ENCODE results near the gene ACVR1.
"Not testable (repeated sequence)": the region's sequence is repeated elsewhere in the genome, so short reads cannot be mapped to it uniquely, and the experiment has no call there.

The ACVR1 gene

GRCh38 chr2:157887946-157888345 is 11.8 kb upstream of the ACVR1 start:
- DNase-seq (ENCODE audit: low read depth), result no peak
- H3K4me3 ChIP-seq (ENCODE audit: low read depth, low read length), result no peak overlapping the region
- TF ChIP-seq, protein P1, sequence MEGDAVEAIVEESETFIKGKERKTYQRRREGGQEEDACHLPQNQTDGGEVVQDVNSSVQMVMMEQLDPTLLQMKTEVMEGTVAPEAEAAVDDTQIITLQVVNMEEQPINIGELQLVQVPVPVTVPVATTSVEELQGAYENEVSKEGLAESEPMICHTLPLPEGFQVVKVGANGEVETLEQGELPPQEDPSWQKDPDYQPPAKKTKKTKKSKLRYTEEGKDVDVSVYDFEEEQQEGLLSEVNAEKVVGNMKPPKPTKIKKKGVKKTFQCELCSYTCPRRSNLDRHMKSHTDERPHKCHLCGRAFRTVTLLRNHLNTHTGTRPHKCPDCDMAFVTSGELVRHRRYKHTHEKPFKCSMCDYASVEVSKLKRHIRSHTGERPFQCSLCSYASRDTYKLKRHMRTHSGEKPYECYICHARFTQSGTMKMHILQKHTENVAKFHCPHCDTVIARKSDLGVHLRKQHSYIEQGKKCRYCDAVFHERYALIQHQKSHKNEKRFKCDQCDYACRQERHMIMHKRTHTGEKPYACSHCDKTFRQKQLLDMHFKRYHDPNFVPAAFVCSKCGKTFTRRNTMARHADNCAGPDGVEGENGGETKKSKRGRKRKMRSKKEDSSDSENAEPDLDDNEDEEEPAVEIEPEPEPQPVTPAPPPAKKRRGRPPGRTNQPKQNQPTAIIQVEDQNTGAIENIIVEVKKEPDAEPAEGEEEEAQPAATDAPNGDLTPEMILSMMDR (IDR thresholded peaks at IDR 0.05; ENCODE audit: control insufficient read depth, extremely low read depth, insufficient read depth), result no peak

DNA sequence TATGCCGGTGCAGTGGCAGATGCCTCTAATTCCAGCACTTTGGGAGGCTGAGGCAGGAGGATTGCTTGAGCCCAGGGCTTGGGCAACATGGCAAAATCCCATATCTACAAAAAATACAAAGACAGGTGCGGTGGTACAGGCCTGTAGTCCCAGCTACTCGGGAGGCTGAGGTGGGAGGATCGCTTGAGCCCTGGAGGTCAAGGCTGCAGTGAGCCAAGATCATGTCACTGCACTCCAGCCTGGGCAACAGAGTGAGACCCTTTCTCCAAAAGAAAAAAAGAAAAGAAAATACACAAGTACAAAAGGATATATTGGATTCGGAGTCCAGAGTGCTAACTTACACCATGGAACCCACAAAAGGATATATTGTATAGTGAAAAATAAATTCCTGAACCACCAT is 8.4 kb upstream of the ACVR1 start:
- DNase-seq (ENCODE audit: low read depth); H3K4me3 ChIP-seq (ENCODE audit: low read depth, low read length): not testable (repeated sequence)

DNA sequence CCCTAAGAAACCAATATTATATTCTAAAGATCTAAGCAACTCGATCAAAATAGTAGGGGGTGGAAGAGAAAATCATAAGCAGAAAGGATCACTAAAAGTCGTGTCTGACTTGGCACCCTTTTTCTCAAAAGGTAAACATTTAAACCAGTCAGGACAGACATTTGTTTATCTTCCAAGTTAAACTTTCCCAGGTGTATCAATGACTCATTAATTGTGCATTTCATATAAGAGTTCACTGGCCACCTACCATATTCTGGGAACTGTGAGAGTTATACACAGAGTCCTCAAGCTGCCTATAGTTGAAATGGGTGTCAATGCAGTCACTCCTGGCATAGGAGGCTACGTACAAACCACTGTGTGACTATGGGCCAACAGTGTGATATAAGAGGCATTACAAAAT is 4.8 kb upstream of the ACVR1 start:
- TF ChIP-seq, protein P1 (IDR thresholded peaks at IDR 0.05; ENCODE audit: control insufficient read depth, extremely low read depth, insufficient read depth), result no peak
- DNase-seq (ENCODE audit: low read depth), result peak; percentile 79
- H3K4me3 ChIP-seq (ENCODE audit: low read depth, low read length), result no peak overlapping the region

DNA sequence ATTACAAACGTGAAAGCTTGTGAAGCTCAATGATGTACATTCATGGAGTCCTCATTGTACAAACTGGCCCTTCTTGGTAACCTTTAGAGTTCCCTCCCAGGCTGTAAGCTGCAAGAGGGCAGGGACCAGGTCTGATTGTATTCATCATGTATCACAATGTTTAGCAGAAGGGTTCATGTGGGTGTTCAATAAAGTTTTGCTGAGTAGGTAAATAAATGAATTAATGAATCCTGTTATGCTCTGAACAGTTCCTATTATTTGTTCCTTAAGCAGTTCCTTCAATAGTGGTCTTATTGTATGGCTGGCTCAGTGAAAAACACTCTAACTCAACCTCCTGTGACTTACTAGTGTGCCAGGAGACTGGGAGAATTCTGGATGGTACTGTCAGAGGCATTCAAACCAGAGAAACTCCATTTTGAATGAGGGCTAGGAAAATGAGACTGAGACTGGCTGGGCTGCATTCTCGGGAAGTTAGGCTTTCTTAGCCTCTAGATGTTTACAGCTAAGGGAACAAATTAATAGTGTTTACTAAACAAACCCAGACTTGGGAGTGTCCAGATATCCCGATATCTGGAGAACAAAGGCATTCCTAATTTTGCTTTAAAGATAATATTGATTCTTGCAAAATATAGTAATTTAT is 1.8 kb upstream of the ACVR1 start:
- TF ChIP-seq, protein P1 (IDR thresholded peaks at IDR 0.05; ENCODE audit: control insufficient read depth, extremely low read depth, insufficient read depth), result no peak
- no peak overlapping the region for H3K4me3 ChIP-seq (ENCODE audit: low read depth, low read length)
- DNase-seq (ENCODE audit: low read depth), result no peak

GRCh38 chr2:157876786-157877138 is 632 bp upstream of the ACVR1 start:
- H3K4me3 ChIP-seq (ENCODE audit: low read depth, low read length), result peak overlapping the region; percentile 63
- TF ChIP-seq, protein P1 (IDR thresholded peaks at IDR 0.05; ENCODE audit: control insufficient read depth, extremely low read depth, insufficient read depth), result no peak
- no peak for DNase-seq (ENCODE audit: low read depth)

GRCh38 chr2:157875641-157876065 is 477 bp downstream of the ACVR1 start:
- no peak for DNase-seq (ENCODE audit: low read depth)
- H3K4me3 ChIP-seq (ENCODE audit: low read depth, low read length), result peak overlapping the region; percentile 63
- TF ChIP-seq, protein P1 (IDR thresholded peaks at IDR 0.05; ENCODE audit: control insufficient read depth, extremely low read depth, insufficient read depth), result no peak

DNA sequence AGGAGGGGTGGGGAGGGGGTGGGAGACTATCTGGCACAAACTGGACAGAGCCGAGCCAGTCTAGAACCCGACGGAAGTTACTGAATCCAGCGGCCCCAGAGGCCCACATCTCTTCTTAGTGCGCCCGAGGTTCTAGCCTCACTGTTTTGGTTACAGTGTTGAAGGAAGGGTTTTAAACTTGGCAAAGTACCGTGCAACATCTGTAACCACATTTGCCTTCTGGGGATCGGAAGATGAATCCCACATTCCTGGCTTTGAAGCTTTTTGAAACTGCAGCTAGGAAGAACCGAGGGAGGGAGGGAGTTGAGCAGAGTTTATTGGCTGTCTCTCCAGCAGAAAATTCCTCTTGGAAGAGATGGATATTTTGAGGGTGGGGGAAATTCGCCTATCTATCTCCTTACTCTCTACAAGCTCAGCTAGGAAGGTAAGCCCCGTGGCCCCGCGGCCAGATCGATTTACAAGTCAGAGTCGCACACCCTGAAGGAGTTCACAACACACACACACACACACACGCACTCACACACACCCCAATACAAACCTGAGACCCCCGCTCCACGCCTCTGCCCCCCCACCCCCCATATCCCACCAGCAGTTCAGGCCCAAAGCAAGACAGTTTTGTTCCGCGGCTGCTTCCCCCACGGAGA is 1.0 kb downstream of the ACVR1 start:
- TF ChIP-seq, protein P1 (IDR thresholded peaks at IDR 0.05; ENCODE audit: control insufficient read depth, extremely low read depth, insufficient read depth), result no peak
- H3K4me3 ChIP-seq (ENCODE audit: low read depth, low read length), result peak overlapping the region; percentile 63
- DNase-seq (ENCODE audit: low read depth), result no peak

All from LNCaP clone FGC (cell line).